K562 (cell line): ENCODE measurements around the gene PHF11. TPM values are rescaled to one million over a fixed set of nuclear protein-coding genes. Genes with fewer than 3 reads are reported as not detected.

Experiments used
- ATAC-seq: fragments of 200-7000 bp; cut with Tn5 transposase; 3 replicates; pipeline ENCODE4 v1.9.1; 2020; ENCODE audit warnings: moderate library complexity
- BruUV-seq: library from RNA; stranded (reverse); fragments of 400-500 nt; replicated peaks from 2 replicates; lab custom pipeline; 2021; lab: Mats Ljungman, UMichigan
- CTCF ChIA-PET: fragments of 300-600 bp; formaldehyde crosslinking; extraction: SDS; loops from one replicate; lab custom pipeline; 2021; ENCODE audit warnings: low intra/inter-chr PET ratio; lab: Yijun Ruan, JAX
- POLR2A ChIA-PET: fragments of 300-600, 350-650 bp; sonication (Branson Sonifier 250); formaldehyde crosslinking; extraction: SDS; loops from one replicate; lab custom pipeline; 2021; ENCODE audit warnings: antibody characterized with exemption, inconsistent platforms; lab: Yijun Ruan, JAX
- DNase-seq, 4 experiments: peaks; one replicate each; pipeline versions ENCODE4 v3.0.0 to v3.0.0-alpha.2; 2011 to 2018; ENCODE audit warnings: low spot score in 3 of 4, mixed read lengths in 3 of 4; ENCODE audit errors: extremely low read depth in 1 of 4
- FAIRE-seq: peaks from 2 replicates; lab custom pipeline; 2011; peaks lifted over from hg19 to GRCh38; lab: Jason Lieb, UNC
- H2AFZ ChIP-seq: 2 replicates; pipeline ENCODE4 v1.6.0; 2011; ENCODE audit warnings: low read depth, low read length, control low read depth, inconsistent platforms
- H3K27ac ChIP-seq: fragments of 200-600 bp; 3 replicates; pipeline ENCODE4 v1.8.0; 2011; ENCODE audit warnings: low read depth, mild to moderate bottlenecking, control low read depth, inconsistent platforms, low read length, moderate library complexity, mixed read lengths; ENCODE audit errors: extremely low read depth
- H3K27me3 ChIP-seq, 2 experiments: fragments of 300-600 bp in 1 of 2; 2 replicates in 1 of 2; 3 replicates in 1 of 2; pipeline versions ENCODE4 v1.6.0 to v1.8.0; 2011; ENCODE audit warnings: inconsistent platforms in 2 of 2, low read length in 2 of 2, mild to moderate bottlenecking in 1 of 2, mixed read lengths in 1 of 2, moderate library complexity in 1 of 2; ENCODE audit not compliant: control insufficient read depth in 2 of 2, insufficient read depth in 2 of 2
- H3K36me3 ChIP-seq: fragments of 300-600 bp; 3 replicates; pipeline ENCODE4 v1.8.0; 2011; ENCODE audit warnings: mild to moderate bottlenecking, low read length, inconsistent platforms; ENCODE audit not compliant: control insufficient read depth, insufficient read depth
- H3K4me1 ChIP-seq, 2 experiments: fragments of 200-600 bp in 1 of 2; replicated peaks in 1 of 2; 2 replicates in 1 of 2; 3 replicates in 1 of 2; pipeline versions ENCODE4 v1.5.1 to v1.8.0; 2011; ENCODE audit warnings: inconsistent platforms in 2 of 2, low read length in 2 of 2, mild to moderate bottlenecking in 1 of 2, mixed read lengths in 1 of 2, moderate library complexity in 1 of 2; ENCODE audit not compliant: control insufficient read depth in 2 of 2, insufficient read depth in 2 of 2
- H3K4me2 ChIP-seq: 2 replicates; pipeline ENCODE4 v1.6.1; 2011; ENCODE audit warnings: low read length, control low read depth, inconsistent platforms, mixed read lengths; ENCODE audit not compliant: insufficient read depth
- H3K4me3 ChIP-seq: fragments of 200-600 bp; sonication (generic), shearing (Covaris generic); 2 replicates; pipeline ENCODE4 v1.5.1; 2016; ENCODE audit warnings: control low read depth, inconsistent platforms
- H3K79me2 ChIP-seq: fragments of 200-600 bp; 3 replicates; pipeline ENCODE4 v1.8.0; 2011; ENCODE audit warnings: low read length, inconsistent platforms; ENCODE audit not compliant: control insufficient read depth, insufficient read depth
- H3K9ac ChIP-seq, 2 experiments: 2 replicates each; pipeline versions ENCODE4 v1.6.0 to v1.6.1; 2011; ENCODE audit warnings: low read depth in 2 of 2, low read length in 2 of 2, control low read depth in 1 of 2, inconsistent platforms in 1 of 2, mild to moderate bottlenecking in 1 of 2, mixed read lengths in 1 of 2; ENCODE audit not compliant: insufficient read depth in 1 of 2
- H3K9me1 ChIP-seq: one replicate; pipeline ENCODE4 v1.6.0; 2011; ENCODE audit warnings: inconsistent platforms, mild to moderate bottlenecking, low read length, moderate library complexity; ENCODE audit not compliant: control insufficient read depth, insufficient read depth
- H3K9me3 ChIP-seq: replicated peaks from 2 replicates; pipeline ENCODE4 v1.5.1; 2011; ENCODE audit warnings: low read depth, low read length, inconsistent platforms; ENCODE audit not compliant: control insufficient read depth, insufficient read depth
- H4K20me1 ChIP-seq: replicated peaks from 2 replicates; pipeline ENCODE4 v1.6.1; 2011; ENCODE audit warnings: low read length, inconsistent platforms, mixed read lengths; ENCODE audit not compliant: control insufficient read depth, insufficient read depth
- C11orf30 ChIP-seq: fragments of 450-650 bp; IDR thresholded peaks from 2 replicates; pipeline ENCODE4 v1.6.1; 2016; ENCODE audit warnings: low read depth, mild to moderate bottlenecking
- EHMT2 ChIP-seq: fragments of 450-650 bp; IDR thresholded peaks from 2 replicates; pipeline ENCODE4 v1.6.1; 2018; ENCODE audit warnings: antibody characterized with exemption
- FOXP1 ChIP-seq: sonication (generic); formaldehyde crosslinking; IDR thresholded peaks from 2 replicates; pipeline ENCODE4 v1.8.0; 2022; ENCODE audit warnings: mild to moderate bottlenecking, missing genetic modification reagents
- MAFF ChIP-seq: IDR thresholded peaks from 2 replicates; pipeline ENCODE4 v1.6.1; 2012; ENCODE audit warnings: low read length, improper control_type of control experiment
- MAFG ChIP-seq: fragments of 450-650 bp; conservative IDR thresholded peaks from 2 replicates; pipeline ENCODE4 v1.6.1; 2016; ENCODE audit warnings: missing genetic modification characterization, missing compliant biosample characterization
- MAFK ChIP-seq: IDR thresholded peaks from 2 replicates; pipeline ENCODE4 v1.6.1; 2011; ENCODE audit warnings: low read length, improper control_type of control experiment
- TEAD1 ChIP-seq, 2 experiments: fragments of 450-650 bp in 1 of 2; sonication (generic) in 1 of 2; formaldehyde crosslinking; IDR thresholded peaks; 2 replicates each; pipeline versions ENCODE4 v1.4.0 to v1.8.0; 2020 to 2022; ENCODE audit warnings: mild to moderate bottlenecking in 2 of 2, missing genetic modification reagents in 1 of 2
- XRCC5 ChIP-seq: fragments of 200-400 bp; formaldehyde crosslinking; IDR thresholded peaks from 2 replicates; pipeline ENCODE4 v1.6.1; 2017; ENCODE audit warnings: low read depth, mild to moderate bottlenecking, low read length
- ZNF316 ChIP-seq: fragments of 450-650 bp; IDR thresholded peaks from 2 replicates; pipeline ENCODE4 v1.6.1; 2016
- ZNF75A ChIP-seq: fragments of 450-650 bp; formaldehyde crosslinking; IDR thresholded peaks from 2 replicates; pipeline ENCODE4 v1.4.0; 2020; ENCODE audit warnings: mild to moderate bottlenecking
- in situ Hi-C: fragments of 300-500 bp; cut with MboI; formaldehyde crosslinking; loops from 4 replicates; pipeline ENCODE4 v1.15.0; 2018; ENCODE audit warnings: inconsistent platforms, mixed read lengths
- intact Hi-C: fragments of 100-400 bp; cut with micrococcal nuclease; formaldehyde crosslinking; loops from 2 replicates; pipeline ENCODE4 v1.14.2; 2022
- polyA plus RNA-seq, 8 experiments: library from polyadenylated mRNA; depleted of rRNA in 4 of 8; stranded (reverse) in 5 of 8; unstranded in 3 of 8; fragments of >200 nt; fragmentation: Nextera tagmentation in 2 of 8; fragmentation: Illumina TruSeq in 1 of 8; extraction: Ambion mirVana in 2 of 8; extraction: Trizol in 1 of 8; gene quantifications; 2 replicates each; pipeline versions ENCODE4 v1.2.1 to v1.2.3, GENCODE V29; 2011 to 2014; ENCODE audit warnings: inconsistent platforms in 1 of 8, missing spikeins in 1 of 8
- total RNA-seq, 7 experiments: library from RNA; depleted of rRNA in 6 of 7; stranded (reverse); fragments of >200 nt in 6 of 7; fragmentation: Illumina TruSeq in 2 of 7; extraction: Trizol in 2 of 7; gene quantifications; 2 replicates each; pipeline versions ENCODE4 v1.2.1 to v1.2.3, GENCODE V29; 2011 to 2021; ENCODE audit warnings: low replicate concordance in 1 of 7

PHF11 gene
- total and polyA plus RNA-seq, 9 of the 15 experiments (the other 6 are each of a cell fraction or from before 2014, with no cell fraction given): 1.9 to 7.0 (median 5.3) TPM

GRCh38 chr13:49532593-49532992 is 36.8 kb downstream of the PHF11 start (continued):
- no peak for TF ChIP-seq ZNF75A
- TF ChIP-seq TEAD1 (CRISPR knock-in tag; IDR thresholded peaks at IDR 0.05): no peak
- no peak for TF ChIP-seq XRCC5
- TF ChIP-seq, all 486 proteins: peak for 0

DNA sequence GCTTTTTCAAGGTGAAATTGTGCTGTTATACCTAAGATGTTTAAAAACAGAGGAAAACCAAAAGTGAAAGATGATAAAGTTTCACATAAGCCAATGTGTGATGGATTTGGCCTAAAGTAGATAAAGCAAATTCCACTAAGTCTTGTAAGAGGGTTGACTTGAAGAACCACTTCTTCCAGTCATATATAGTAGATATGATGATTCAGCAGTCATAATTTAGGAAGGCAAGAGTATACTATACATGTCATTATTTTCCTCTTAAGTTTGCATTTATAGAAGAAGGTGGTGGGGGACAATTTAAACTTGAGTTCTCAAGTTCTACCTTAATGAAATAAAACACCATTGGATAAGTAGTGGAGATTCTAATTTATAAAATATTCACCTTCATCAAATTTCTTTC is 37.3 kb downstream of the PHF11 start:
- no peak overlapping the region for H2AFZ ChIP-seq
- intact Hi-C loops: no loop called here
- no peak overlapping the region for H3K4me2 ChIP-seq
- CTCF ChIA-PET: no interaction called here
- H3K79me2 ChIP-seq: no peaks in the 10 kb centered on the region
- H3K36me3 ChIP-seq: peaks cover 9% of the 10 kb centered on the region; the same call in 1 of the 3 replicates
- no peaks in the 10 kb centered on the region for H3K9me1 ChIP-seq
- H3K4me3 ChIP-seq: no peak overlapping the region
- DNase-seq: no peak
- in situ Hi-C loops: no loop called here
- no peak overlapping the region for H3K27ac ChIP-seq
- no peak for FAIRE-seq
- no peaks in the 10 kb centered on the region for H3K27me3 ChIP-seq
- no peaks in the 10 kb centered on the region for H3K9me3 ChIP-seq
- POLR2A ChIA-PET: no interaction called here
- H3K4me1 ChIP-seq: peaks cover 0 to 3% of the 10 kb centered on the region in 2 experiments; a peak in 2 of 5 replicates
- H4K20me1 ChIP-seq: no peaks in the 10 kb centered on the region
- no peak for ATAC-seq
- TF ChIP-seq MAFG (tag) (peak; percentile 66), MAFF (0 out of 2 replicates have a peak, but pooled peaks have one; percentile 18), ZNF316 (peak; percentile 88), EHMT2 (no peak), C11orf30 (peak; percentile 77), FOXP1 (CRISPR knock-in tag) (no peak), MAFK (peak; percentile 16; the same call in 1 of the 2 replicates)
- no TSS peak for BruUV-seq
- H3K9ac ChIP-seq: no peak overlapping the region
